Kidney tubule cell (primary cell): ENCODE data around the gene FBH1.
"Not testable (repeated sequence)": the region's sequence is repeated elsewhere in the genome, so short reads cannot be mapped to it uniquely, and the experiment has no call there.

Experiments
- DNase-seq: peaks from one replicate; pipeline ENCODE4 v3.0.0-alpha.2; 2018; ENCODE audit warnings: low spot score

The FBH1 gene

GRCh38 chr10:5960070-5960972 is 70.3 kb downstream of the FBH1 start:
- no peak for DNase-seq

- not testable (repeated sequence) for DNase-seq
These were observed 70.9 kb downstream of the FBH1 start for GRCh38 chr10:5960973-5961275.

GRCh38 chr10:5961405-5962100 is 71.5 kb downstream of the FBH1 start:
- no peak for DNase-seq

- not testable (repeated sequence) for DNase-seq
These were observed 72.4 kb downstream of the FBH1 start for GRCh38 chr10:5962358-5962940.

- DNase-seq, result no peak
These were observed 73.0 kb downstream of the FBH1 start for GRCh38 chr10:5963071-5963470.

- DNase-seq, result no peak
These were observed 73.5 kb downstream of the FBH1 start for GRCh38 chr10:5963591-5963990.

GRCh38 chr10:5964736-5965135 is 74.7 kb downstream of the FBH1 start:
- no peak for DNase-seq

GRCh38 chr10:5965266-5965665 is 75.2 kb downstream of the FBH1 start:
- peak; percentile 67 for DNase-seq

- no peak for DNase-seq
These were observed 78.1 kb downstream of the FBH1 start for GRCh38 chr10:5968037-5968680.

GRCh38 chr10:5968681-5969453 is 78.8 kb downstream of the FBH1 start:
- DNase-seq, result no peak

GRCh38 chr10:5970066-5970465 is 80.0 kb downstream of the FBH1 start:
- DNase-seq, result no peak

- no peak for DNase-seq
These were observed 80.5 kb downstream of the FBH1 start for GRCh38 chr10:5970527-5970926.

- DNase-seq, result no peak
These were observed 81.3 kb downstream of the FBH1 start for GRCh38 chr10:5971315-5971832.

GRCh38 chr10:5971886-5972285 is 81.8 kb downstream of the FBH1 start:
- no peak for DNase-seq

GRCh38 chr10:5973069-5973468 is 83.0 kb downstream of the FBH1 start:
- DNase-seq, result no peak

- peak; percentile 29 for DNase-seq
These were observed 85.8 kb downstream of the FBH1 start for GRCh38 chr10:5975641-5976473.

- DNase-seq, result peak; percentile 60
These were observed 86.7 kb downstream of the FBH1 start for GRCh38 chr10:5976512-5977470.

- DNase-seq, result peak; percentile 90
These were observed 87.6 kb downstream of the FBH1 start, which contains the start of gene IL15RA for GRCh38 chr10:5977471-5978229. TSS of gene IL15RA (minus strand) at chr10:5977543. CDS start at chr10:5977492, 51 bp downstream.

GRCh38 chr10:5978230-5978489 is 88.1 kb downstream of the FBH1 start:
- no peak for DNase-seq
